Measurements from ENCODE around the gene MS4A4A.

DNA sequence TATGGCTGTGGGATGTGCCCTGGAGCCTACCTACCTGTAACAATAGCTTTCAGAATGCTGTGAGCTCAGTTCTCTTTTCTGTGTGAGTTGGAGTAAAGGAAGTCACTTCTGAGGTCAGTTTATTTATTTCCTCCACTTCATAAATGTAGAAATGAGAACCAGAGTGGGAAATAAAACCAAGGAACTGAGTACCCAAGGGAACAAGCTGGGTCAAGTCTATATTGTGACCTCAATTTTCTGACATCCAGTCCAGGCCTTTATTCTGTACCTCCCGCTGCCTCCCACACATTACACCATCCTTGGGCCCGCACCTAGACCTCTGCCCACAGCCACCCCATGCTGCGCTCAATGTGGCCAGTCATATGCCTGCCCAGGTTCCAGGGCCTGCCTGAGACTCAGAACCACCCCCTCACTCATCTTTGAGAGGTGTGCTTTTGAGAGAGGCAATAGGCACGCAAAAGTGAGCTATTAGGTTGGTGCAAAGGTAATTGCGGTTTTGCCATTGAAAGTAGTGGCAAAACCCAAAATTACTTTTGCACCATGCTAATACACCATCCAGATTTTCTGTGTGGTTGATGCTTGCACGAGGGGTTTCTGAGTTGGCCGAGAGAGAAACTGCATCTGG lies 56.4 kb downstream of the MS4A4A start:
- TF ChIP-seq EZH2 (IDR thresholded peaks at IDR 0.05; ENCODE audit: low read depth, low read length, severe bottlenecking) (no peak), KDM1A (IDR thresholded peaks at IDR 0.05; ENCODE audit: borderline replicate concordance, low read length) (no peak), FOSL1 (IDR thresholded peaks at IDR 0.05; ENCODE audit: insufficient read depth, low read depth, low read length) (no peak), POLR2A (IDR thresholded peaks at IDR 0.05; ENCODE audit: control extremely low read depth in 1 of 2, low read depth in 2 of 2, low read length in 2 of 2) (no peak), TBP (IDR thresholded peaks at IDR 0.05; ENCODE audit: low read depth, low read length) (no peak), POLR2AphosphoS5 (IDR thresholded peaks at IDR 0.05; ENCODE audit: low read depth, low read length) (no peak), BACH1 (IDR thresholded peaks at IDR 0.05; ENCODE audit: low read length) (no peak), RAD21 (IDR thresholded peaks at IDR 0.05 in 1 of 2, conservative IDR thresholded peaks at IDR 0.05 in 1 of 2; ENCODE audit: low read depth in 2 of 2, low read length in 2 of 2) (no peak), PHF8 (conservative IDR thresholded peaks at IDR 0.05; ENCODE audit: low read depth, low read length) (no peak), SP4 (IDR thresholded peaks at IDR 0.05; ENCODE audit: low read length) (no peak), GABPA (IDR thresholded peaks at IDR 0.05; ENCODE audit: borderline replicate concordance, insufficient read depth, low read length) (no peak)
- TF ChIP-seq, protein P1, sequence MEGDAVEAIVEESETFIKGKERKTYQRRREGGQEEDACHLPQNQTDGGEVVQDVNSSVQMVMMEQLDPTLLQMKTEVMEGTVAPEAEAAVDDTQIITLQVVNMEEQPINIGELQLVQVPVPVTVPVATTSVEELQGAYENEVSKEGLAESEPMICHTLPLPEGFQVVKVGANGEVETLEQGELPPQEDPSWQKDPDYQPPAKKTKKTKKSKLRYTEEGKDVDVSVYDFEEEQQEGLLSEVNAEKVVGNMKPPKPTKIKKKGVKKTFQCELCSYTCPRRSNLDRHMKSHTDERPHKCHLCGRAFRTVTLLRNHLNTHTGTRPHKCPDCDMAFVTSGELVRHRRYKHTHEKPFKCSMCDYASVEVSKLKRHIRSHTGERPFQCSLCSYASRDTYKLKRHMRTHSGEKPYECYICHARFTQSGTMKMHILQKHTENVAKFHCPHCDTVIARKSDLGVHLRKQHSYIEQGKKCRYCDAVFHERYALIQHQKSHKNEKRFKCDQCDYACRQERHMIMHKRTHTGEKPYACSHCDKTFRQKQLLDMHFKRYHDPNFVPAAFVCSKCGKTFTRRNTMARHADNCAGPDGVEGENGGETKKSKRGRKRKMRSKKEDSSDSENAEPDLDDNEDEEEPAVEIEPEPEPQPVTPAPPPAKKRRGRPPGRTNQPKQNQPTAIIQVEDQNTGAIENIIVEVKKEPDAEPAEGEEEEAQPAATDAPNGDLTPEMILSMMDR (IDR thresholded peaks at IDR 0.05; ENCODE audit: control extremely low read depth in 1 of 3, insufficient read depth in 1 of 3, low read depth in 1 of 3, low read length in 3 of 3), result no peak
